ENCODE results near the gene ZNF536.

The ZNF536 gene

GRCh38 chr19:30358821-30359580, 13.2 kb upstream of the ZNF536 start:
- in situ Hi-C loops (cut with HindIII; ENCODE audit: low pct_ligation_motif_present, low pct_unique_long_range_greater_than_20kb, low sequenced_read_pairs): no loop called here
- no peak for DNase-seq

GRCh38 chr19:30359936-30360335, 12.2 kb upstream of the ZNF536 start:
- DNase-seq: no peak
- in situ Hi-C loops (cut with HindIII; ENCODE audit: low pct_ligation_motif_present, low pct_unique_long_range_greater_than_20kb, low sequenced_read_pairs): no loop called here

GRCh38 chr19:30360376-30361106, 11.6 kb upstream of the ZNF536 start:
- no peak for DNase-seq
- in situ Hi-C loops (cut with HindIII; ENCODE audit: low pct_ligation_motif_present, low pct_unique_long_range_greater_than_20kb, low sequenced_read_pairs): no loop called here

GRCh38 chr19:30361107-30361447, 11.1 kb upstream of the ZNF536 start:
- no peak for DNase-seq
- in situ Hi-C loops (cut with HindIII; ENCODE audit: low pct_ligation_motif_present, low pct_unique_long_range_greater_than_20kb, low sequenced_read_pairs): no loop called here

DNA sequence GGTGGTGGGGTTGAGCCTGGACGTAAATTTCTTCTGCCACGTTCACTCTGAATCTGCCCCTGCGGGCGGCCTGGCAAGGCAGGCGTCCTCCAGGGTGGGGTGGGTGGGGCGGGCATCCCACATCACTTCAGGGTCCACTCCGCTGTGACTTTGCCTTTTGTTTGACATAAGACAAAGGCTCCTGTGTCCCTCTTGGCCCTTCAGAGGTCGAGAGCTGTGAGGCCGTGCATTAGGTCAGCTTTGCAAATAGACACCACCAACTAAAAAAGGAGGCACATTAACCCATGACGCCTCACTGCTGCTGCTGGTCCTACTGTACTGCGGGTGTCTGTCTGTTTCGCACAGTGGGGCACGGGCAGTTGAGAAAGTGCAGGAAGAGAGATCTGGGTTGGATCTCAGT, 10.5 kb upstream of the ZNF536 start:
- in situ Hi-C loops (cut with HindIII; ENCODE audit: low pct_ligation_motif_present, low pct_unique_long_range_greater_than_20kb, low sequenced_read_pairs): no loop called here
- DNase-seq: no peak

DNA sequence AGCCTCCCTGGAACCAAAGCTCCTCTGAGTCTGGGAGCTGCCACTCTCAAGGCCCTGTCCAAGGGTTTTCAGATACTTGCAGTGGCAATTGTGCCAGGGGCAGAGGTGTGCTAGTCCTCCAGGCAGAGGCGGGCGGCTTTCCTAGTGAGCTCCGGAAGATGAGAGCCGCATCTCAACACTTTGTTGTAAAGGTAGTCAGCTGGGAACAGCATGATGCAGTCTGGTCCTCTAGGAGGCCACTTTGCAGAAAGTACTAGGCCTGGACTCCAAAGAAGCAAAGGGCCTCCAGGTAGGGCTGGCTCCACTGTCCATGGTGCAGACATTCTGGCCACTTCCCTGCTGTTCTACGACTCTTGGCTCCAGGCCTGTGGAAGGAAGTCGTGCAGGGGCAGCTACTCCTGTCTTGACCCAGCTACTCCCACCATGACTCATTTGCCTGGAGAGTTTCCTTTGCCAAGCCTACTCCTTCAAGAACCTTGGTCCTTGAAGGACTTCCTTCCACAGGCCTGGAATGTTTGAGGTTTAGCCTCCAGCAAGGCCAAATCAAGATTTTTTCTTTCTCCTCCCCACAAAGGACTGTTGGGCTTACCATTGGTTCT, 9.9 kb upstream of the ZNF536 start:
- in situ Hi-C loops (cut with HindIII; ENCODE audit: low pct_ligation_motif_present, low pct_unique_long_range_greater_than_20kb, low sequenced_read_pairs): no loop called here
- DNase-seq: no peak

DNA sequence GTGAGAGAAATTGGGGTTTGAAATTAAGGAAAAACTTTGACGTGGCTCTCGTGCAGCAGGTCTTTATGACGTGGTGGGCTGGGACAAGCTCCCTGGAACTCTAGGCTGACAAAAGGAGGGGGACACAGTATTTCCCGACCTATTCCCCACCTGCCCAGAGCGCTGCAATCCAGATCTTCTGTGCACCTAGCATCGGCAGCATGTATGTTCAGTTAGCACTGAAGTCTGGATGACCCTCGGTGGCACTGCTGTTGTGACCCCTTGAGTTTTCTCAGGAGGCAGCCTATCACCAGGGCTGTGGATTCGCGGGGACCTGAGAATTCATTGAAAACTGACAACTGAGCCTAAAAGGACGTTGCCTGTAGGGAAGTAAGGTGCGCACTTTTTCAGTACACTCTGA, 9.1 kb upstream of the ZNF536 start:
- DNase-seq: no peak
- in situ Hi-C loops (cut with HindIII; ENCODE audit: low pct_ligation_motif_present, low pct_unique_long_range_greater_than_20kb, low sequenced_read_pairs): no loop called here

DNA sequence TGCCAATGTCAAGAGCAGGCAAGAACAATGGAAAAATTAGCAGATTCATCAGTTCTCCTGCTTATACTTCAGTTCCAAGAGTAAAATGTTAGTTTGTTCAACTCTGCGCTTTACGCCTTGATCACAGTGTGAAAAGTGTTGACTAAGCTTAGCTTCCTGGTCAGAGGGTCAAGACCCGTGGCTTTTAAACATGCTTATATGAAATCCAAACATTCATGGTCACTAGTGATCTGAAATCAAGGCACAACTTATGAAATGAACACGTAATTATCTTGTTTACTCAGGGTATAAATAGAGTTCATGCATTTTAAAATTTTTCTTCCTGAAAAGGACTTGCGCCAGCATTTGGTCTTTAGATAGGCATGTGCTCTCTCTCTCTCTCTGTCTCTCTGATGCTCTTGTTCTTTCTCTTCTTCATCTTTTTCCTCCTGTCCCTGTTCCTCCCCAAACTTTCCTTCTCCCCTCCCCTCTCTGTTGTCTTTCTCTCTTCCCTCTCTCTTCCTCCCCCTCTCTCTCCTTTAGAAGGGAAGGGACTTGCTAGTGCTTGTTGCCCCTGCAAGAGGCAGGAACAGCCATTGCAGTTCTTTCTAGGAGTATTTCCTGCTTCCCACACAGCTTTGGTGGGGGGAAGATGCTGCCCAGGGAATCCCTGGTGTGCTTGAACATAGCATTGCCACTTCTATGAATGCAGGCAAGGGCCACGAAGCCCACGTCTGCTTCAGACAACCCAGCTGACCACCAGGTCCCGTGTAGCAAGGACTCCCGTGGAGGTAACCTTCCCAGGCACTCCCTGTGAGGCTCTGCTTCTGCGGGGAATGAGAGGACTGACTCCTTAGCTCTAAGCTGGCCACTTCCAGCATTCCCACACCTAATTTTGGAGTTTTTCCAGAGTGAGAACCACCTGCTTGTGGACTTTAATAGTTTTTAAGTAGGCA, 7.1 kb upstream of the ZNF536 start:
- DNase-seq: no peak
- in situ Hi-C loops (cut with HindIII; ENCODE audit: low pct_ligation_motif_present, low pct_unique_long_range_greater_than_20kb, low sequenced_read_pairs): no loop called here

DNA sequence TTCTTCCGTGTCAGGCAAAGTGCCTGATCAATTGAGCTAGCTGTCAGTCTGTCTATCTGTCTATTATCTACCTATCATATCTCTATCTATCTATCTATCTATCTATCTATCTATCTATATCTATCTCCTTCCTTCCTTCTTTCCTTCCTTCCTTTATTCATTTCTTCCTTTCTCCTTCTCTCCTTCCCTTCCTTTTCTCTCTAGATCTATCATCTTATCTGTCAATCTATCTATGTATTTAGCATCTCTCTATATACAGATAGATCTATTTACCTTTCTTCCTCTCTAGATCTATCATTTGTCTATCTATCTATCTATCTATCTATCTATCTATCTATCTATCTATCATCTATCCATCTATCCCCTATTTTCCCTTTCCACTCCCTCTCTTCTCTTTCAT, 5.9 kb upstream of the ZNF536 start:
- in situ Hi-C loops (cut with HindIII; ENCODE audit: low pct_ligation_motif_present, low pct_unique_long_range_greater_than_20kb, low sequenced_read_pairs): no loop called here
- DNase-seq: no peak

DNA sequence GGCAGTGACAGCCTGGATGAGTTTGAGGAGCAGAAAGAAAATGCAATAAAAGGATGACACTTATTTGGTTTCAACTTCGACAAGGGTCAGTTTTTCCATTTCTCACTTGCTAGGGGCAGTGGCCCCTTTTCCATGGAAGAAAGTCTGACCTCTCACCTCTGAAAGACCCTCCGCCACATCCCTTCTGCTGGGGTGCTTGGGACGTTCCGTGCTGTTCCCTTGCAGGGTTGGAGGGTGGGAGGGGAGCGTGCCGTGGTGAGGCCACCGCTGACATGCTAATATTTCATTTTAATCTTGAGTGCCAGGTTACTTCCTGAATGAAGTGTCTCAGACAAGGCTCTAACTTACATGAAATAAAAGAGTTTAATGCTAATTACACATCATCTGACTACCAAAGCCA, 5.2 kb upstream of the ZNF536 start:
- no peak for DNase-seq
- in situ Hi-C loops (cut with HindIII; ENCODE audit: low pct_ligation_motif_present, low pct_unique_long_range_greater_than_20kb, low sequenced_read_pairs): no loop called here

DNA sequence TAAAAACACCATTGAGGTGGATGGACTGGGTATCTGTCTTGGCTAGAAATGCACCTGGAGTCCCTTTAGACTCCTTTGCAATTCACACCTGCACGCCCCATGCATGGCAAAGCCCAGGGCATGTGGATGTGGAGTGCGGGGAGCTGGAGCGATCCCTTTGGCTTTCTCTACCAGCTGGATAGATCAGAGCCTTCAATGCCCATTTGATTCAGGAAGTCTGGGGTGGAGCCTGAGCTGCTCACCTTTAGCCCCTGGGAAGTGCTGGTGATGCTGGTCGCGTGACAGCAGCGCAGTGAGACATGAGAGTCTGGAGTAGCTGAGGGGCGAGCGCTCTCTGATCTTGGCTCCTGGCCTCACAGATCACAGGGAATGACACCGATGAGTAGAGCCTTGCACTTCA, 4.8 kb upstream of the ZNF536 start:
- DNase-seq: no peak
- in situ Hi-C loops (cut with HindIII; ENCODE audit: low pct_ligation_motif_present, low pct_unique_long_range_greater_than_20kb, low sequenced_read_pairs): no loop called here

GRCh38 chr19:30369833-30370232, 2.4 kb upstream of the ZNF536 start:
- no peak for DNase-seq
- in situ Hi-C loops (cut with HindIII; ENCODE audit: low pct_ligation_motif_present, low pct_unique_long_range_greater_than_20kb, low sequenced_read_pairs): no loop called here

DNA sequence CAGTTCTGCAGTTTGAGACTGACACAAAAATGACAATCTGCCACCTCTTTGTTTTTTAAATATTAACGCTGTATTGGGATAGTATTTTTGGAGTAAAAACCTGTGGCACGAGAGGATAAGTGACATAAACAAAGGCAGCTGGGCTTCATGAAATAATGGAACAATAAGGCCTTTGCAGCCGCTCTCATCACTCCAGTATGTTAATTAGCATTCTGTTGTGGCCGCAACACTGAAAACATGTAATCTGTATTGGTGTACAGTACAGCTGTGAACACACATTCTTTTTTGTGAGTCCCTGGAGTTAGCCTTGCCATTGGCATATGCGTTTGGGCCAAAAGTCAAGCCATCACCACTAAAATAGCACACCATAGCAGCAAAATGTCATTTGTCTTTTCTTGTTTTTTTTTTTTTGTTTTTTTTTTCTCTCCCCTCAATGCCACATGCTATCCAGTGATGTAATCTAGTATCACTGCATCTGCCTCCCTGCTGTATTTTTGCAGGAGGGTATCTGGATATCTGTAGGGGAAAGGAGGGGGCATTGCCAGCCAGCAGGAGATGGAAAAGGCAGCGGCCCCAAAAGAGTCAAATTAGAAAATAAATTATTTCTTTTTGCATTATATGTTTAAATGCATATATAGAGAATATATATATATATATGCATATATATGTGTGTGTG, 885 bp upstream of the ZNF536 start:
- no peak for DNase-seq
- in situ Hi-C loops (cut with HindIII; ENCODE audit: low pct_ligation_motif_present, low pct_unique_long_range_greater_than_20kb, low sequenced_read_pairs): no loop called here

DNA sequence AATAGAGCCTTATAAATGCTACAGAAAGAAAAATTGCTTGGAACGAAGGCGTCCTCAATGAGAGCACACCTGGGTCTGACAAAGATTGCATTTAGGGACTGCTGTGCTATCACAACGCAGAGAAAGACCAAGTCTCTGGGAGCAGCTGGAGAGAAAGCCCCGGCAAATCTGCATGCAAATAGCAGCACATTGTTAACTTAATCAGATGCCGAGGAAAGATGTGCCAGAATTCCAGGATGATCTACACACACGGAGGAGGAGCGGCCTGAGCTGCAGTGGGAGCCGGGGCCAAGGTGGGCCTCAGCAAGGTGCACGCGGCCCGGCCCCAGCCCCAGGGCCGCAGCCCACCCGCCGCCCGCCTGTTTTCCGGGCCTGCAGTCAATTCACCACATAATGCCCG, 1.4 kb downstream of the ZNF536 start:
- no peak for DNase-seq

GRCh38 chr19:30374539-30374864, 2.3 kb downstream of the ZNF536 start:
- no peak for DNase-seq
- in situ Hi-C loops (cut with HindIII; ENCODE audit: low pct_ligation_motif_present, low pct_unique_long_range_greater_than_20kb, low sequenced_read_pairs): no loop called here

More for the DNA sequence above, 1.4 kb downstream of the ZNF536 start:
- in situ Hi-C loops (cut with HindIII; ENCODE audit: low pct_ligation_motif_present, low pct_unique_long_range_greater_than_20kb, low sequenced_read_pairs): no loop called here

DNA sequence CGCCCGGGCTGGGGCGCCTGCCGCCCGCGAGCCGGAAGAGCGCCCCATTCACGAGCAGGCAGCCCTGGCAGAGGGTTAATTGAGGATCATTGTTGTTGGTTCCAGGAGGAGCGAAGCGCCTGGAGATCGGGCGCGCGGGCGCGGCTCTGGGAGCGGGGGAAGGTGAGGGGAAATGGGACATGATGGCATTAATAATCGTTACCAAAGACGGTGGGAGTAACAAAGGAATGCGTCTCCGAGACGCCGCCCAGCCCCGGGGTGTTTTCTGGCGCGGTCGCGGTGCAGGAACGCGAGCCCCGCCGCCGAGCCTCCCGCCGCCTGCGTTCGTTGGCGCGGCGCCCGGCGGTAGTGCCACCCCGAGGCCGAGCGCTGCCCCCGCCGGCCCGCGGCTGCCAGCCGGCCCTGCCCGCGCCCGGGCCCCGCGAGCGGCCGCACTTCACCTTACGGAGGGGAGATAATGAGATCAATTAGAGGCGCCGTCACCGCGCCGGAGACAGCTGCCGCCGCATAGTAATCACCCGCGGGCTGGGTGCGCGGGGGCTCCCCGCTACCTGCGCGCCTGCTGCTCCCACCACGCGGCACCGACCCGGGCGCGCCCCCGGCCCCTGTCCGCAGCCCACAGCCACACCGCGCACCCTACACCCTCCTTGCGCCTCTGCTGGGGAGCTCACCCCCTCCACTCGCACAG, 2.8 kb downstream of the ZNF536 start:
- DNase-seq: no peak
- in situ Hi-C loops (cut with HindIII; ENCODE audit: low pct_ligation_motif_present, low pct_unique_long_range_greater_than_20kb, low sequenced_read_pairs): no loop called here

- in situ Hi-C loops (cut with HindIII; ENCODE audit: low pct_ligation_motif_present, low pct_unique_long_range_greater_than_20kb, low sequenced_read_pairs): no loop called here
- DNase-seq: no peak
These were observed 3.4 kb downstream of the ZNF536 start for GRCh38 chr19:30375553-30376031.

- DNase-seq: no peak
- in situ Hi-C loops (cut with HindIII; ENCODE audit: low pct_ligation_motif_present, low pct_unique_long_range_greater_than_20kb, low sequenced_read_pairs): no loop called here
These were observed 4.1 kb downstream of the ZNF536 start for GRCh38 chr19:30376272-30376671.
